Glomerular visceral epithelial cell (primary cell): Measurements from ENCODE around the gene EHBP1.

Source experiments
- DNase-seq: peaks from one replicate; pipeline ENCODE4 v3.0.0-alpha.2; 2016; ENCODE audit errors: extremely low spot score

The EHBP1 gene

DNA sequence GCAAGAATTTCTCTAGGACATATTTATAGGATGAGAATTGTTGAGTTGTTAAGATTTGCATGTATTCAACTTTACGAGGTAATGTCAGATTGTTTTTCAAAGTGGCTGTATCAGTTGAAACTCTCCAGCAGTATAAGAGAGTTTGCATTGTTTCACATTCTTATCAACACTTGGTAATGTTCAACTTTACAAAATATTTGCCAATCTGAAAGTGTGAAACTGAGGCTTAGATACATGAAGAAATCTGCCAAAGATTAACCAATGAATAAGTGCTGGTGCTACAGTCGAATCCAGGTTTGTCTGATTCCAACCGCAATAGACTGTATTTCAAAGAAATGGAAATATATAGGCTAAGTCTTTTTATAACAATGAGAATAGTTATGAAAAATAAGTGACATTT, 117.0 kb downstream of the EHBP1 start:
- no peak for DNase-seq

DNA sequence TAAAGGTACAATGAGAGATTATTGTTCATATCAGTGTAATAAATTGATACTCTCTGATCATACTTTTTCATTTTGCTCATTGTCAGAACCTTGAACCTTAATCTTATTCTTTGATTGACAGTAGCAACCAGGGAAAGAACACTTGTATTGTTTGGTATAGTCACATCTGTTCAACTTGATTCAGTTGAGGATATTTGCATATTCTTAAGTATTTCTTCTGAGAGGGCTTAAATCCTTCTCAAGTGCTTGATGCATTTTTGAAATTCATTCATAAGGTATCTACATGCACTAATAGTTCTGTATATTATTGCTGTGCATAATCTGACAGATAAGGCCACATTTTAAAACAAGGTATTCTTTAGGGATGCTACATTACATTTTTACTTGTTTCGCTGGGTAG, 118.9 kb downstream of the EHBP1 start:
- no peak for DNase-seq

DNA sequence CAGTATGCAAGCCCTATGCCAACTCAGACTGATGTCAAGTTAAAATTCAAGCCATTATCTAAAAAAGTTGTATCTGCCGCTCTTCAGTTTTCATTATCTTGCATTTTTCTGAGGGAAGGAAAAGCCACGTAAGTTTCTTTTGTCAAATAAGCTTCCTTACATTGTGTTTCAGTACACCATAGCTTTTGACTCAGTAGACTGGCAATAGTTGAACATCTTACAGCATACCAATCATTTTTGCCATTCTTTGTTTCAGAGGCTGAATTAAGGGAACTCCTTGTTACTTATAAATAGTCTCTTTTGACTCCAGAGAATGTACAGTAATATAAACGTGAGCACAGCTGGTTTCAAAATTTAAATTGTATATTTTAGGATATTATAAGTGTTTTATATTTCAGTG, 120.6 kb downstream of the EHBP1 start:
- no peak for DNase-seq

DNA sequence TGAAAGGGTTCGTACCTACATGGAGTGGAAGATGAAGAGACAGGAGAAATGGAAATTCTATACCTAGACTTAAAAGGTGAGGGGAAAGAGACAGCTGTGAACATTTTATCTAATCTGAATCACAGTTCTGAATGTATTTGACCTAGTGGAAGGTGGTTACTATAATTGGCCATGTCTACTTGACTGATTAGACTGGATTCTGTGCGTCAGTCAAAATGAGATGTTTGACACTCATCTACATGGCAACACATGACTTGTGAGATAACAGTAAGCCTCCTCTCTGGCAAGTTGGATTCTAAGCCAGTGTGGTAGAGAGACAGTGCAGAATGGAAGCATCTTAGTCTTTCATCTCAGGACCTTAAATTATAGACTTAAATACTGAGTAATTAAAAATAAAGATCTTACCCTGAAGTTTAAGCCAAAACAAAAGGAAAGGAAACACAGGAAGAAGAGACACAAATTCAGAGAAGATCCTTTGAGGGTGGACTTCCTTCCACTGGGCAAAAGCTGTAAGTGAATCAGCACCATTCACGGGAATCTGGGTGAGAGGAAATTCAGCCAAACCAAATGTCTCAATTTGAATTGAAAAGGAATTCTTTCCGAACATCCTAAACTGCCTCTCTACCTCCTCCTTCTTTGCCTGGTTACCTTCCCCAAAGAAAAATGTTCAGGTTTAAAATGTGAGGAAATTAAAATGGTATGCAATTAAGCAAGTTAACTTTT, 121.6 kb downstream of the EHBP1 start:
- no peak for DNase-seq

DNA sequence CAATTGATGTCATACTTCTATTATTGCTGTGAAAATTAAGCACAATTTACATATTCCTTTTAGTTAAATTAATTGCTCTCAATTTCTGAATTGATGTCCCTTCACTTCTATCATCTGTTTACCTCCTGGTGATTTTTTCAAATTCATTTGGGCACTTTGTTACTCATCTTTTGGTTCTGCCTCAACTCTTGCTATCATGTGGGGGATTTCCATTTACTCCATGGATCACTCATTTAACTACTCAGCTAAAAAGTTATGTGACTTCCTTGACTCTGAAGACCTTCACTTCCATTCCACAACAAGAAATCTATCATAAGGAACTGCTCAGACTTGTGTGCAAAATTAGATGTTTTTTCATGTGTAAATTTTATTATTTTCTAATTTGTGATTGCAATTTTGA, 126.2 kb downstream of the EHBP1 start:
- DNase-seq, result no peak

DNA sequence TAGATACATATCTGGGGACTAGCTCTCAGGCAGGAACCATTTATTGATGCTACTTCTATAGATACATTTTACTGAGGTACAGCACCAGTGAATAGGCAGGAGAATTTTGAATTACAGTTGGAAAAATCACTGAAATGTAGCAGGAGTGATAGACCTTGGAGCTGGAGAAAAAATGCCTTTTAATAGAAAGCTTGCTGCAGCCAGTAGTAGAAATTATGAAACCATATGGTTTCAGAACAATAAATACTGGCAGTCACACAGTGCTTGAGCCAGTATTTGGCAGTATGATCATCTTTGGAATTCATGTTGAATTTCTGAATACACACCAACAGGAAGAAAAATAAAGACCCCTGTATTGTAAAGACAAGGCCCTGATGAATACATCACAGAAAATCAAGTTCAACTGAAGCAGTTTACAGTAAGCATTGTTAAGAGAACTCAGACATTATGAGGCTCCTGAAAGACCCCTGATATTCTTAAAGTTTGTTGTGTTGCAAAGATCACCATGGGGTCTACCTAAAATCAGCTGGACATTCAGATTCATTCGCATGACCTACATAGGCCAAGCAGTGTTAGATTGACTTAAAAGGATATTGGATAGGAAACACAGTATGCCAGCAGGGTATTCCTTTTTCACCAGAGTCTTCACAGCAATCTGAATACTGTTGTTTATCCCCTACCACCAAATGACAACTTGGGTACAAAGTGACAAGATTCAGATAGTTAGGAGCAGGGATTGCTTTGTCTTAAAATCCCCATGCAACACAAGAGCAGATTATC, 139.0 kb downstream of the EHBP1 start:
- no peak for DNase-seq

DNA sequence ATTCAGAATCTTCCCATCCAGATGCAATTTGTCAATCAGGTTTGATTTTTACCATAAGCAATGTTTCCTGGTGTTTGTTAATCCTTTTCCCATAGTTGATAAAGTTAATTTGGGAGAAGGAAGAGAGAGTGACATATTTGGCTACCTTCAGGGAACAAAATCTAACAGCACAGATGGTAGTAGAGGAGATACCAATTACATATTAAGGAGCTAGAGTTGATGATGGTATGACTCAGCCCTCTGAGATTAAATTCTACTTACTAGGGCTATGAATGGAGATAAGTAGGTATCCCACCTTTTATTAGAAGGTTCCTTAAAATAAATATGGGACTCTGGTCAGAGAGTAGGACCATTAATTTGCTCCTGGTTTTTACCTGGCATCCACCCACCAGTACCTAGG, 139.7 kb downstream of the EHBP1 start:
- DNase-seq, result no peak

DNA sequence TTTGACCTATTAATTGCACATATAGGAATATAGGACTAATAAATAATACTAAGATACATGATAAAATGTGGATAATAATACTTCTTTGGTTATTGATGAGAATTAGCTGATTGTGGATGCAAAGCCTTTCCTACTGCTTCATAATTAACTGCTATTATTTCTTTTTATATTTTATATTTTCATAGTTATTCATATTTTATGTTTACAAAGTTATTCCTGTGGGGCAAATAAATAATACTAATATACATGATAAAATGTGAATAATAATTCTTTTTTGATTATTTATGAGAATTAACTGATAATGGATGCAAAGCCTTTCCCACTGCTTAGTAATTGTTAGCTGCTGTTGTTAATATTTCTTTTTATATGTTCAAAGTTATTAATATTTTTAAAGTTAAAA, 146.7 kb downstream of the EHBP1 start:
- DNase-seq, result no peak

DNA sequence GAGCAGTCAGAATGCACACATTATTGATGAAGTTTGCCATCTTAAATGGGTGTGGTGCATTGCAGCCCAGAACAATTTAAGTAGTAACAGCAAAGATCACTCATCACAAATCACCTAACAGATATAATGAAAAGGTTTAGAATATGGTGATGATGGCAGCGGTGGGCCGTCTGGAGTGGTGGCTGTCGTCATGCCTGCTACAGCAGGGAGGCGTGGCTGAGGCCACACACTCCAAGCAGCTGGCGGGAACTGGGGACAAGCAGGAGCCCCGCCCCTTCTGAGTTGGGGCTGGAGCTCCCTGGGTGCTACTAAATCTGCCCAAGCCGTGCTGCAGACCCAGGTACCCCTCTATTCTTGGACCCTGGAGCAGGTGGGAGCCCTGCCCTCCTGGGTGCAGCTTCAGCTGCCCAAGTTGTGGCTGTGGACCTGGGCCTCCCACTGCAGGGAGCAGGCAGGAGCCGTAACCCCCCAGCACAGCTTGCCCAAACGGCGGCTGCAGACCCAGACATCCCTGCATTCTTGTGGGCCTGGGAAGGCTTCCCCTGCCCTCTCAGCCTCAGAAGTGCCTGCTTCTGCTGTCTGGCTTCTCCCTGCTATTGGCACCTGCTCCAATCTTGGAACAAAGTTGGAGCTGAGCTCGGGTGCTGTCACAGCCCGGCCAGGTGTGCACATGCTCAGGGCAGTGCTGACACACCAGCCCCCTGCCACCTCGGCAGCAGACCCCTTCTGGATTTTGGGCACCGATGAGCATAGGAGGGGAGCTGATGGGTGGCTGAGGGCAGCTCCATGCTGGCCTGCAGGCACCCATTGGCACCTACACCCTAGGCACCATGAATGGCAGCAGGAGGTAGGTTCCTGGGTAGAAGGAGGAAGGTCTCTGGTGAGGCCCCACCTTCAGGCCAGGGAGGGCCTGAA, 149.3 kb downstream of the EHBP1 start:
- DNase-seq, result no peak

DNA sequence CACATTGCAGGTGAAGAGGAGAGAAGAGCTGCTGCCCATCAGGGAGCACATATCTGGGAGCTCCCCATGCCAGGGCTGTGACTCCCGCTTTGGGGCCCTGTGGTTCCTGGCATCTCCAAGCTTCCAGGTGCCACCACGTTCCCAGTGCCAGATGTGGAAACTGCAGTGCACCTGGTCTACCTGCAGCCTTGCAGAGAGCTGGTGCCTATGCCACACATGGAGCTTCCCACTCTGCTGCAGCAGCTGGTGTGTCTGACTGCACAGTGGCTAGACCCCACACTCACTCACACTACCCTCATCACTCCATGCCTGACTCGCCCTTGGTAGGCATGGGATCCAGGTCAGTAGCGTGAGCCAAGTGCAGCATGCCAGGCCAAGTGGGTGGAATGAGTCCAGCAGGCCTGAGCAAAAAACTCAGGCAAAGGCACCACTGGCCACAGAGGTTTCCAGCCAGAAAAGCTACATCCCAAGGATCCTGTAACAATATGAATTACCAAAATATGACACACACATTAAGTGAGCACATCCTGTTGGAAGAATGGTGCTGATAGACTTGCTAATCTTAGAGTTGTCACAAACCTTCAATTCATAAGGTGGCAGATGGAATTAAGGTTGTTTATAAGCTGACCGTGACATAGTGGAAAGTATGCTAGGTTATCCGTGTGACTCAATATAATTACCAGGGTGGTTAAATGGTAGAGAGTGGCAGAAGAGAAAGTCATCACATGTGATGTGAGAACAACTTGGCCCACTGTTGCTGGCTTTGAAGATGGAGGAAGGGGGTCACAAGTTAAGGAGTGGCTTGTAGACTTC, 150.9 kb downstream of the EHBP1 start:
- no peak for DNase-seq

DNA sequence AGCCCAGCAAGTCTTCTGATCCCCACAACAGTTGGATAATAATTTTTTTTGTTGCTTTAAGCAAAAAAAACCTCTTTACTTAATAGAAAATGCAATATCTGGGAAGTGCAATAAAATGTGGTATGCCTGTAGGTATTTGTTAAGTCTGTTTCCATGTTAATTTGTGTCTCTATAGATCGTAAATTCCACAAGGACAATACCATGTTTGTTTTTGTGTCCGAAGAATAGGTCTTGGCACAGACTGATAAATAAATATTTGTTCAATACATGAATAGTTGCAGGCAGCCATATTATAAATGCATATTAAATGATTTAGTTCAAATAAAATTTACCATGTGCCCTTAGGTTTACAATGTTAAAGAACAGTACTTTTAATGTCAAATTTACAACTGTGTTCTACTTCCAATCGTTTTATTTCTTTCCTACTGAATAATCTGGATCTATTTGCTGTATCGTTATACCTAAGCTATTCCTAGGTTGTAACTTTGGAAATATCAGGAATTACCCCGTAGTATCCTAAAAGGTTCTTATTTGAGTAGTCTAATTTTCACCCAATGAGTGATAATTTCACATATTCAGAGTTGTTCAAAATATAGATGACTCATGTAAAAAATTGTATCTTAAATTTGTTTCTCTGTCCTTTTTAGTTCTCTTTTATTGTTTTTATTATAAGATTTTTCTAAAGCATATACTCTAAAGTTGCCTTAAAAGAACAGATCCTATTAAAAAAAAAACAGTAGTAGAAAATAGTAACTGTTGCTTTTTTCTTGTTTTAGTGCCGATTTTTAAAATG, 151.8 kb downstream of the EHBP1 start:
- no peak for DNase-seq

DNA sequence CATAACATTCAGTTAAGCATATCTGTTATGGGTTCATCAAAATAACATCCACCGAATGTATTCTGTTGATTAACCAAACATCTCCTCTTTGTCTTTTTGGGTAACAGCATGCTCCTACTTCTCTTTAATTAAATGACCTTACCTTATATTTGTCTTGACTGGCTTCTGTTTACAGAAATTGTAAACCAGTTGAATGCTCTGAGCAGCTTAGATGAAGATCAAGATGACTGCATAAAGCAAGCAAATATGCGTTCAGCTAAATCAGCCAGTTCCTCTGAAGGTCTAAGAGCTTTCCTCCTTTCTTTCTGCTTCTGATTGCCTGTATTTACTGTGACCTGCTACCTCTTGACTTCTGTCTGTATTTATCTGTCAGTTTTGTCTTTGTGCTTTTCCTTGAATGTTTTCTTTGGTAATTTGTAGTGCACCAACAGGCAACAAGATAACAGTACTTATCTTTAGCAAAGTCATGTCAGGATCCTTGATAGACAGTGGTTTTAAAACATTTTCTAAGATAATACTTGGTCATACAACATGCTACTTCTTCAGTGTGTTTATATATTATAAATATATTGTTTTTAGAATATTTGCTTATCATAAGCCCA, 152.8 kb downstream of the EHBP1 start:
- no peak for DNase-seq

DNA sequence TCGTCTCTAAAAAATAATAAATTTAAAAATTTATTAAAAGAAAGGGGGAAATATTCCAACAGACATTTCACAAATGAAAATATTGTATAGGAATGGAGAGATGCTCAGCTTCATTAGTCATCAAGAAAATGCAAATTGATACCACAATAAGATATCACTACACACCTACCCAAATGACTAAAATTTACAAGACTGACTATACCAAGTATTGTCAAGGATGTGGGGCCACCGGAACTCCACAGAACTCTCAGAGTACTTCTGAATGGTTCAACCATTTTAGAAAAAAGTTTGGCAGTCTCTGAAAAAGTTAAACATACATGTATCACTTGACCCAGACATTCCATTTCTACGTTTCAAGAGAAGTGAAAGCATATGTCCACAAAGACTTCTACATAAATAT, 163.4 kb downstream of the EHBP1 start:
- no peak for DNase-seq

DNA sequence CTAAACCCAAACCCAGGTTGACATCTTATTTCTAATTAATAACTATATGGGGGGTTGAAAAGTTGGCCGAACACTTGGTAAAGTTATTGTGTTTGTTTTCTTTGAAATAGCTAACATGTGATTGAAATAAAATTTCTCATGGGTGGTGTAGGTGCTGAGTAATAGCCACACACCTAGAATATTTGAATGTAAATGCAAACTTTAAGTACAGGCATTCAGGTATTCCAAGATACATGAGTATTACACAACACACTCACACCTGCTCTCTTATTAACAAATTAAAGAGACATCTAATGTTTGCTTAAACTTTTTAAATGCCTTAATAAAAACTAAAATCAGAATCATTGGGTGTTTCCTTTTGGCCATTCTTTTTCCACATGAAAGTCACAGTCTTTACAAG, 165.5 kb downstream of the EHBP1 start:
- no peak for DNase-seq

DNA sequence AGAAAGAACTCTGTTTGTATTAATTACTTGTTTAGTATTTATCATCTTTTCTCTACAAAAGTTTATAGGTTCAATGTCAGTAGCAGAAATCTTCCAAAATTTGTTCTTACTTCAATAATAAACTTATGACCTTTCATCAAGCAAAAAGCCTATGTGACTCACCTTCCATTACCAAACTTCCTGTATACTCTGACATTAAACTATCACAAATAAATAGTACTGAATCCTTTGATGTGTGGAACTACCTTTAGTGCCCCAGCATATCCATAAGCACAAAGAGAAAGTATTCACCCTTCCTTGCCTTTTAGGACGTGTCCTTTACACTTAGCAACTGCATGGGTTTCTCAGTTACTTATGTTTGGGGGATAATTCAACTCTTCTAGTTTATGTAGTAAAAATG, 166.0 kb downstream of the EHBP1 start:
- DNase-seq, result no peak

DNA sequence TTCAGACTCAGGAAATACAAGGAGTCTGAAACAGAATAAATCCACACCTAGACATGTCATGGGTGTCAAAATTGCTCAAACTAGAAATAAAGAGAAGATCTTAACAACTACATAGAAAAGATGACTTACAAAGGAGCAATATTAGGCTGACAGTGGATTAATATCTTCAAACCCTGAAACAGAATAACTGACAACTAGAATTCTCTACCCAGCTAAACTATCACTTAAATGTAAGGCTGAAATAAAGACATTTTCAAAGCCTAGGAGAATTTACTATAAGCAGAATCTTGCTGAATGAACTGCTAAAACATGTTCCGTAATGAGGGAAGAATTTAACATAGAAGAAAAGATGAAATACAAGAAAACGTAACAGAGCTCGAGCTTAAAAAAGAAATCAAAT, 168.1 kb downstream of the EHBP1 start:
- no peak for DNase-seq

DNA sequence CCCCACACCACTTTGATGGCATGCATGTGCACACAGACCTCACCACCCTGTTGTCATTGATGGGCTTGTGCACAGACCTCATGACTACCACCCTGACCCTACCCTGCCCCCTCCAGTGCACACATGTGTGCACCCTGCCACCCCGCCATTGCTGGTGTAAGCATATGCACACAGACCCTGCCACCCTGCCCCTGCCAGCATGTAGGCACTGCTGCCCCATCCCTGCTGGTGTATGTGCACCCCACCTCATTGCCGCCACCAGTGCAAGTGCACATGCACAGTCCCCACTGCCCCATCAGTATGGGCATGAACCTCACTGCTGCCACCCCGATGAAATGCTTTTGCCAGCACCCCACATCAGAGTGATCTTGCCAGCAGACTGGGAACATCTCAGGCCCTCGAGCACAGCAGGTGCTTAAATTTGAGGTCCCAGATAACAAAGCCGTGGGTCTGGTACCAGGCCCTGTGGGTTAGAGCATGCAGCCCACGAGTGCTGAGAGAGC, 169.4 kb downstream of the EHBP1 start:
- DNase-seq, result no peak

DNA sequence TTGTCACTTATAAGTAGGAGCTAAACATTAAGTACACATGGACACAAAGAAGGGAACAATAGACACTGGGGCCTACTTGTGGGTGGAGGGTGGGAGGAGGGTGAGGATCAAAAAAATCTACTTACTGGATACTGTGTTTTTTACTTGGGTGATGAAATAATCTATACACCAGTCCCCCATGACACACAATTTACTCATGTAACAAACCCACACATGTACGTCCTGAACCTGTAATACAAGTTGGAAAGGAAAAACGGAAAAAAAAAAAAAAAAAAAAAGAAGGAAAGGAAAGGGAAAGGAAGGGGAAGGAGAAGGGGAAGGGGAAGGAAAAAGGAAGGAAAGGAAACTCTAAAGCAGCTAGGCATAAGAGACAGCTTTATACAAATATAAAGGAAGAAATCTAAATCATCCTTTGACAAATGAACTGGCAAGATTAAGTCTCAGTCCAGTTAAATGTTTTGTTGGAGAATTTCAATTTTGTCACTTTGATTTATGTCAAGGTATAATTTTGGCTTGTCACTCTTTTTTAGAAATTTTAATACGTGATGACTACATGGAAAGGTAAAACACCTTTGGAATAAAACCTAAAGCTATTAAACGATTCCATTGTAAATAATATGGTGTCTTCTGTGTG, 175.8 kb downstream of the EHBP1 start:
- no peak for DNase-seq

DNA sequence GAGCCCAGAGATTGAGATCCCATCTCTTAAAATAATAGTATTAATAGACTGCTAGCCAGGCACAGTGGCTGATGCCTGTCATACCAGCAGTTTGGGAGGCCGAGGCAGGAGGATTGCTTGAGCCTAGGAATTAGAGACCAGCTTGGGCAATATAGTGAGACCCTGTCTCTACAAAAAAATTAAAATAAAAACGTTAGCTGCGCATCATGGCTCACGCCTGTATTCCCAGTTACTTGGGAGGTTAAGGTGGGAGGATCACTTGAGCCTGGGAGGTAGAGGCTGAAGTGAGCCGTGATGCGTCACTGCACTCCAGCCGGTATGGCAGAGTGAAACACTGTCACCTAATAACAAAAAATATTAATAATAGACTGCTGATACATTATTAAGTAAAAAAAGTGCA, 178.1 kb downstream of the EHBP1 start:
- no peak for DNase-seq

DNA sequence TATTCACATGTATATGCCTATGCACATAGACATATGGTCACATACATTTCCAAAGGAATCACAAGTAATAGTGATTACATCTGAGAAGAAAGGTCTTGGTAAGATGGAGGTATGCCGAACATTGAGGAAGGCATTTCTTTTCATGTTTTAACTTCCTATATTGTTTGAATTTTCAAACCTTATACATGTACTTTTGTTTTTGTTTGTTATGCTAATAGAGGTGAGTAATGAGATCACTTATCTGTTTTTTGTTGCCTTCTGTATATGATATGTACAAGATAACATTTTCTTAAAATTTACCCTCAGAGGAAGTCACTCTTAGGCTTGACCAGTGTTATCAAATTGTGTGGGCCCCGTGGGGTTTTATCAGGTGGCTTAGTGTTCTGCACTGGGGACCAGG, 178.6 kb downstream of the EHBP1 start:
- no peak for DNase-seq
